HG03460 (cell line): ENCODE data around the gene POSTN.

Experiments
- ATAC-seq: cut with Tn5 transposase; IDR thresholded peaks from one replicate; pipeline ENCODE4 v1.9.1; 2021; ENCODE audit not compliant: unreplicated experiment

POSTN gene, protein sequence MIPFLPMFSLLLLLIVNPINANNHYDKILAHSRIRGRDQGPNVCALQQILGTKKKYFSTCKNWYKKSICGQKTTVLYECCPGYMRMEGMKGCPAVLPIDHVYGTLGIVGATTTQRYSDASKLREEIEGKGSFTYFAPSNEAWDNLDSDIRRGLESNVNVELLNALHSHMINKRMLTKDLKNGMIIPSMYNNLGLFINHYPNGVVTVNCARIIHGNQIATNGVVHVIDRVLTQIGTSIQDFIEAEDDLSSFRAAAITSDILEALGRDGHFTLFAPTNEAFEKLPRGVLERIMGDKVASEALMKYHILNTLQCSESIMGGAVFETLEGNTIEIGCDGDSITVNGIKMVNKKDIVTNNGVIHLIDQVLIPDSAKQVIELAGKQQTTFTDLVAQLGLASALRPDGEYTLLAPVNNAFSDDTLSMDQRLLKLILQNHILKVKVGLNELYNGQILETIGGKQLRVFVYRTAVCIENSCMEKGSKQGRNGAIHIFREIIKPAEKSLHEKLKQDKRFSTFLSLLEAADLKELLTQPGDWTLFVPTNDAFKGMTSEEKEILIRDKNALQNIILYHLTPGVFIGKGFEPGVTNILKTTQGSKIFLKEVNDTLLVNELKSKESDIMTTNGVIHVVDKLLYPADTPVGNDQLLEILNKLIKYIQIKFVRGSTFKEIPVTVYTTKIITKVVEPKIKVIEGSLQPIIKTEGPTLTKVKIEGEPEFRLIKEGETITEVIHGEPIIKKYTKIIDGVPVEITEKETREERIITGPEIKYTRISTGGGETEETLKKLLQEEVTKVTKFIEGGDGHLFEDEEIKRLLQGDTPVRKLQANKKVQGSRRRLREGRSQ

GRCh38 chr13:37598597-37598996, at the start of gene POSTN:
Gene POSTN, minus strand, starts transcription at chr13:37598768. Its CDS starts 42 bp downstream, at chr13:37598726.
- ATAC-seq: no peak

GRCh38 chr13:37647031-37647650, 48.6 kb upstream of the POSTN start:
- no peak for ATAC-seq

GRCh38 chr13:37646531-37646930, 48.0 kb upstream of the POSTN start:
- ATAC-seq: no peak

DNA sequence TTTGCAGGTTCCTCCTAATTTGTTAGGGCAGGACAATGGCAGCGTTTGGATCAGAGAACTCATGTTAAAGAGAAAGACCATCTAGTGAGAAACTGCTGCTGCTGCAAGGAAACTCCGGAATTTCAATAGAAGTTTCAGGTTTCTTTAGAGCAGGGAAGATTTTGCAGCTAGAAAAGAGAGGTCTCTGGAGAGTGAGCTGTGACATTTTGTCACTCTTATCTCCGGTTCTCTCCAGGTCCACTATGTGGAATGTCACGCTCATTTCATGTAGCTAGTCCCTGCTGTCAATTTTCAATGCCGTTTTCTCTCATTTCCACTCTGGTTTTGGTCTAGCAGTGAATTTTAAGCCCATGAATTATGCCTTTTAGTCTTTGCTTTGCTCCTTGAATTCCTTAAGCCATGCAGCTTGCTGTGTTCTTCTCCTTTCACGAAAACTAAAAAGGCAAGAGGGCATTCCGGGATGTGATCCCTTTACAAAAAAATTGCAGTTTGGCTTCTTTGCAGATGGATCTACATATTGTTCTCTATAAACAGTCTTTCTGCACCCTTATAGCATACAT, 46.7 kb upstream of the POSTN start:
- ATAC-seq: no peak

DNA sequence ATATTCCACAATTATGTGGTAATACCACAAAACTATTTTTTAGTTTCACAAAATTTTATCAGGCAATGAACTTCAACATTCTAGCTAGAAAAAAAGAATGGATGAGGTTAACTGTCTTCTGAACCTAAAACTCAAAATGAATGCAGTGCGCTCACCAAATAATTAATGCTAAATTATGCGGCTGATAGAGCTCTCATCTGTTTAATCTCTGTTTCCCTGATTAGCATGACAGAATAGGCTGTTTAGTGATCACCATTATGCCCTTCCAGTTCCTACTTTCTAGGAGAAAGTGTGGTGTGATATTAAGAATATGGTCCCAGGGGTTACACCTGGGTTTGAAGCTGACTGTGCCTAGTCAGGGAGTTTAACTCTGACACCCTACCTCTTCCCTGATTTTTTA, 42.8 kb upstream of the POSTN start:
- ATAC-seq: no peak

GRCh38 chr13:37640499-37640898, 41.9 kb upstream of the POSTN start:
- ATAC-seq: no peak

- ATAC-seq: no peak
Measured at GRCh38 chr13:37636701-37637100, 38.1 kb upstream of the POSTN start.

- no peak for ATAC-seq
Measured at GRCh38 chr13:37632294-37632693, 33.7 kb upstream of the POSTN start.

DNA sequence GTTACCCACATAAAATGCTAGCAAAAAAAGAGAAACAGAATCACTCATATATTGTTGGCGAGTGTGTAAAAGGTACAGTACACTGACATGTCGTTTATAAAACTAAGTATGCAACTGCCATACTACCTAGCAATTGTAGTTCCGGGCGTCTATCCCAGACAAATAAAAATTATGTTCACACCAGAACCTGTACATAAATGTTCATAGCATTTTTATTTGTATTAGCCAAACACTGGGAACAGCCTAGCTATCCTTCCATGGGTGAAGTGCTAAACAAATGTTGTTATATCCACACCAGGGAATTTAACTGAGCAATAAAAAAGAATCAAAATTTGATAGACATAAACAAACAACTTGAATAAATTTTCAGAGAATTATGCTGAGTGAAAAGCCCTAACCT, 28.9 kb upstream of the POSTN start:
- ATAC-seq: no peak

GRCh38 chr13:37621811-37622361, 23.3 kb upstream of the POSTN start:
- no peak for ATAC-seq

GRCh38 chr13:37618554-37618953, 20.0 kb upstream of the POSTN start:
- no peak for ATAC-seq

DNA sequence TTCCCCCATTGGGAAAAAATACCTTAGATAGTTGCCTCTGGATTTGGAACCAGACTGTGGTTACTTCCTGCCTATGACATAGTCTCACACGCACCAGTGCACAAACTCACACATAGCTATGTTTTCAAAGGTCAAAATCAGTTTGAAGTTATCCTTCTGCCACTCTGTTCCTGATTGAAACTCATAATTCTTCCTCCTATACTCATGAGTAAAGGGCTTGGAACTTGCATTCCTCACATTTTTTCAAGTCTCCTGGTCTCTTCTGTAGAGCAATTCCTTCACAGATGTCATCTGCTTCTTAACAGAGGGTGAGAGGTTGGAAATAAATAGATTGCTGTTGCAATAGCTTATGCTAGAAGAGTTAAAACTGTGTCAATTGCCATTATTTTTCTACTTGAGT, 18.6 kb upstream of the POSTN start:
- no peak for ATAC-seq

DNA sequence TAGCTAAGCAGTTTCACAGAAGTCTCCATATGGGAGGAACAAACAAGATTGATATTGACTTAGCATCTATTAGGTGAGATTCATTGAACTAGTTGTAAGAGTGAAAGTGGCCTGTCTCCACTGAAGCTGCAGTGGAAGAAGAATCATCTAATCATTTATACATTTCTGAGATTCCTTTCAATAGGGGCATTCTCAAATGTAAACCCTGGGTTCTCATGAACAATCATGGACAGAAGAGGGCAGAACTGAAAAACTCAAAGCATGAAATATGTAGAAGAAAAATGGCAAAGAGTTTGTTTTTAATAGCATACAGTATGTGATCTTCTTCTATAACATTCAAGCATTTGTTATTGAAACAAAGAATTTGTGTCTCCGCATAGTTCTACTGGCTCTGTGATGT, 17.6 kb upstream of the POSTN start:
- ATAC-seq: no peak

DNA sequence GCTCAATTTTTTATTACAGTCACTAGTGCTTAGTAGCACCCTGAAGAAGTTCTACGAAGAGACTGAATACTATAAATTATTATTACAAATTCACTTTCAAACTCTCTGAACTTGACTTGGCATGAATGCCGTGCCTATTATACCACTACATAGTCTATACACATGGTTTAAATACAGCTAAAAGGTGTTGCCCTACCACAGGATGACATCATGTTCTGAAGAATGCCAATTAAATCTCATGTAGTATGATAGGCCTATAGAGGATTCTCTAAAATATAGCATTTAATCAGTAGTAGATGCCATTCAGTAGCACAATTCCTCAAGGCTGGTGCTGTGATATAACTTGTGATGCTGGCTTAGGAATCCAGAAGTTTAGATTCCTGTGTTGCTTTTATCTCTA, 16.7 kb upstream of the POSTN start:
- ATAC-seq: no peak

GRCh38 chr13:37613638-37614037, 15.1 kb upstream of the POSTN start:
- no peak for ATAC-seq

DNA sequence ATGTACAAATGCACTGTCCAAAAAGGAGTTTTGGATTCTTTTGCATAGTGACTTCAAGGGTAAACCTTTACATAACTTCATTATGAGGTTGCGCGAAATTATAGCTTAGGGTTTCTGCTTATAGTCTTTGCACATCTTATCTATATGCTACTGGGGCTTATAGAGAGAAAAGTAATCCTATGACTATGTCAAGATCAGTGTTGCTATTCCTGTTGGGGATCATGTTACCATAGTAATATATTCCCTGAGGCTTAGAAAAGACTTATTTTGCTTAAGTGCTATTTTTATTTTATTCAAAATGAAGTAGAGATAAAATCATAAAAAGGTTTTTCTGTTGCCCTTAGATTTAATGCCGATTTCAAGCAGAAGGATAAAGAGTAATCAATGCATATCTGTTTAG, 14.7 kb upstream of the POSTN start:
- no peak for ATAC-seq

GRCh38 chr13:37608750-37609339, 10.3 kb upstream of the POSTN start:
- no peak for ATAC-seq

DNA sequence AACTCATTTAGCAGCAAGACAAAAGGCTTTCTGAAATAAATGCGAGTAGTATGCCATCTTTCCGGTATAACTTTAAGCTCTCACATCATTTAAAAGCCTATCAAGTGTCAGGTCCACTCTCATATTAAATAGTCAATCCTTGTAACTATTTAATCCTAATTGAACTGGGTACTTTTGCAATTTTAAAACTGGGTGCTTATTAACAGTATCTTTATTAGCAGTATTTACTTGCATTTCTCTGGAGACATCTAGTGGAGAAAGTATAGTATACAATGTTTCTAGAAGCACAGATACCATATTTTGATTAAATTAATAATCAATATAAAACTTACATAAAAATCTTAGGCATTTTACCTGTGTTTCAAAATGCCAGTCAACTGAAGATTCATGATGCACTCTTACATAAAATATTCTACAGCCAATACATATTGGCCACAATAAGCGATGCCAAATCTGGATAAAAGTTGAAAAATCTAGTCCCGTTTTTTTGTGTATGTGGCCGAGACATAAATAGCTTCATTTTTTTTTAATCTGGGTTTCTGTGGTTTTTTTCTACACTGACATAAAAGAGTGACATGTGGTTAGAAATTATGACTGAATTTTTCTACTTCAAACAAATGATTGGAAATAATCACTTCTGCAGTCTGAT, 4.3 kb upstream of the POSTN start:
- no peak for ATAC-seq

- no peak for ATAC-seq
Measured at GRCh38 chr13:37601648-37602440, 3.3 kb upstream of the POSTN start.
